Stimulated activated memory B cell treated with anti-CD40 and anti-IgM and Interleukin-4, amounts not matched to agents 10 μg/mL and 1 μg/mL and 100 μg/mL, for 72 hours (primary cell): ENCODE measurements around the gene CCDC195.

Experiments
- ATAC-seq: fragments of 150-1000 bp; cut with Tn5 transposase; 2 replicates; pipeline ENCODE4 v1.10.0; 2021
- H3K27ac Mint-ChIP-seq: one replicate; pipeline ENCODE4 v1.8.0; 2022; ENCODE audit warnings: mild to moderate bottlenecking, mixed read lengths
- H3K27me3 Mint-ChIP-seq: one replicate; pipeline ENCODE4 v1.8.0; 2022; ENCODE audit warnings: mixed read lengths
- H3K36me3 Mint-ChIP-seq: one replicate; pipeline ENCODE4 v1.8.0; 2022; ENCODE audit warnings: mixed read lengths
- H3K4me1 Mint-ChIP-seq: one replicate; pipeline ENCODE4 v1.8.0; 2022; ENCODE audit warnings: mixed read lengths
- H3K4me3 Mint-ChIP-seq: one replicate; pipeline ENCODE4 v1.8.0; 2022; ENCODE audit warnings: mild to moderate bottlenecking, moderate library complexity, mixed read lengths
- H3K9me3 Mint-ChIP-seq: one replicate; pipeline ENCODE4 v1.8.0; 2022; ENCODE audit warnings: mixed read lengths

The CCDC195 gene

GRCh38 chr2:224716201-224716600 lies at the start of gene CCDC195:
Gene CCDC195, minus strand, starts transcription at chr2:224716365. Its CDS starts 0 bp downstream, at chr2:224716365.
- no peak for ATAC-seq
- H3K4me3 Mint-ChIP-seq = no peak within 1 kb of the TSS
- H3K4me1 Mint-ChIP-seq = no peaks in the 10 kb centered on the region
- no peaks in the 10 kb centered on the region for H3K27me3 Mint-ChIP-seq
- H3K36me3 Mint-ChIP-seq = no peaks in the 10 kb centered on the region
- H3K9me3 Mint-ChIP-seq = peaks cover 3% of the 10 kb centered on the region
- no peak within 1 kb of the TSS for H3K27ac Mint-ChIP-seq

- Mint-ChIP-seq H3K4me1 (peaks cover 46% of the 10 kb centered on the region), H3K4me3 (peak overlapping the region; percentile 25), H3K27ac (peak overlapping the region; percentile 87), H3K9me3 (peaks cover 10% of the 10 kb centered on the region), H3K36me3 (peaks cover 96% of the 10 kb centered on the region), H3K27me3 (no peaks in the 10 kb centered on the region)
- peak; percentile 90 for ATAC-seq
Measured at GRCh38 chr2:224764565-224765236, 48.5 kb upstream of the CCDC195 start.

- H3K4me3 Mint-ChIP-seq = no peak overlapping the region
- peaks cover 63% of the 10 kb centered on the region for H3K36me3 Mint-ChIP-seq
- H3K27ac Mint-ChIP-seq = no peak overlapping the region
- no peaks in the 10 kb centered on the region for H3K27me3 Mint-ChIP-seq
- H3K4me1 Mint-ChIP-seq = peaks cover 12% of the 10 kb centered on the region
- ATAC-seq = no peak
- H3K9me3 Mint-ChIP-seq = peaks cover 32% of the 10 kb centered on the region
Measured at GRCh38 chr2:224757934-224758548, 41.9 kb upstream of the CCDC195 start.

GRCh38 chr2:224753743-224754540 lies 37.8 kb upstream of the CCDC195 start:
- Mint-ChIP-seq H3K27me3 (no peaks in the 10 kb centered on the region), H3K4me3 (no peak overlapping the region), H3K9me3 (peaks cover 19% of the 10 kb centered on the region), H3K27ac (no peak overlapping the region), H3K4me1 (peaks cover 18% of the 10 kb centered on the region), H3K36me3 (peaks cover 24% of the 10 kb centered on the region)
- no peak for ATAC-seq

GRCh38 chr2:224751996-224752698 lies 36.0 kb upstream of the CCDC195 start:
- Mint-ChIP-seq H3K4me3 (no peak overlapping the region), H3K9me3 (peaks cover 1% of the 10 kb centered on the region), H3K27me3 (no peaks in the 10 kb centered on the region), H3K4me1 (peaks cover 18% of the 10 kb centered on the region), H3K27ac (peak overlapping the region; percentile 4), H3K36me3 (peaks cover 6% of the 10 kb centered on the region)
- peak; percentile 82 for ATAC-seq

- Mint-ChIP-seq H3K4me1 (peaks cover 18% of the 10 kb centered on the region), H3K27me3 (no peaks in the 10 kb centered on the region), H3K36me3 (no peaks in the 10 kb centered on the region), H3K9me3 (no peaks in the 10 kb centered on the region), H3K27ac (no peak overlapping the region), H3K4me3 (no peak overlapping the region)
- ATAC-seq = no peak
Measured at GRCh38 chr2:224749136-224749535, 33.0 kb upstream of the CCDC195 start.

GRCh38 chr2:224747765-224748164 lies 31.6 kb upstream of the CCDC195 start:
- no peak overlapping the region for H3K4me3 Mint-ChIP-seq
- no peak for ATAC-seq
- H3K4me1 Mint-ChIP-seq = peaks cover 13% of the 10 kb centered on the region
- H3K27me3 Mint-ChIP-seq = no peaks in the 10 kb centered on the region
- H3K36me3 Mint-ChIP-seq = no peaks in the 10 kb centered on the region
- no peaks in the 10 kb centered on the region for H3K9me3 Mint-ChIP-seq
- H3K27ac Mint-ChIP-seq = peak overlapping the region; percentile 35

GRCh38 chr2:224736227-224736626 lies 20.1 kb upstream of the CCDC195 start:
- H3K27ac Mint-ChIP-seq = no peak overlapping the region
- H3K9me3 Mint-ChIP-seq = peaks cover 22% of the 10 kb centered on the region

GRCh38 chr2:224734949-224735348 lies 18.8 kb upstream of the CCDC195 start:
- H3K27me3 Mint-ChIP-seq = no peaks in the 10 kb centered on the region
- ATAC-seq = no peak
- H3K4me3 Mint-ChIP-seq = no peak overlapping the region
- peaks cover 31% of the 10 kb centered on the region for H3K36me3 Mint-ChIP-seq
- H3K27ac Mint-ChIP-seq = no peak overlapping the region
- H3K9me3 Mint-ChIP-seq = peaks cover 22% of the 10 kb centered on the region
- H3K4me1 Mint-ChIP-seq = peaks cover 14% of the 10 kb centered on the region

More at GRCh38 chr2:224736227-224736626, 20.1 kb upstream of the CCDC195 start:
- no peak for ATAC-seq
- peaks cover 14% of the 10 kb centered on the region for H3K4me1 Mint-ChIP-seq
- H3K4me3 Mint-ChIP-seq = no peak overlapping the region
- H3K36me3 Mint-ChIP-seq = peaks cover 31% of the 10 kb centered on the region
- H3K27me3 Mint-ChIP-seq = no peaks in the 10 kb centered on the region

GRCh38 chr2:224731665-224732064 lies 15.5 kb upstream of the CCDC195 start:
- peaks cover 8% of the 10 kb centered on the region for H3K4me1 Mint-ChIP-seq
- peaks cover 23% of the 10 kb centered on the region for H3K9me3 Mint-ChIP-seq
- no peak overlapping the region for H3K4me3 Mint-ChIP-seq
- H3K27ac Mint-ChIP-seq = no peak overlapping the region
- H3K36me3 Mint-ChIP-seq = peaks cover 29% of the 10 kb centered on the region
- ATAC-seq = no peak
- H3K27me3 Mint-ChIP-seq = no peaks in the 10 kb centered on the region

GRCh38 chr2:224729435-224729834 lies 13.3 kb upstream of the CCDC195 start:
- H3K27ac Mint-ChIP-seq = no peak overlapping the region
- H3K36me3 Mint-ChIP-seq = peaks cover 12% of the 10 kb centered on the region
- H3K27me3 Mint-ChIP-seq = no peaks in the 10 kb centered on the region
- no peaks in the 10 kb centered on the region for H3K4me1 Mint-ChIP-seq
- H3K4me3 Mint-ChIP-seq = no peak overlapping the region
- no peak for ATAC-seq
- H3K9me3 Mint-ChIP-seq = peaks cover 14% of the 10 kb centered on the region

- Mint-ChIP-seq H3K27ac (no peak overlapping the region), H3K36me3 (peaks cover 10% of the 10 kb centered on the region), H3K9me3 (peaks cover 11% of the 10 kb centered on the region), H3K4me1 (peaks cover 4% of the 10 kb centered on the region), H3K27me3 (no peaks in the 10 kb centered on the region), H3K4me3 (no peak overlapping the region)
- ATAC-seq = no peak
Measured at GRCh38 chr2:224724331-224724730, 8.2 kb upstream of the CCDC195 start.

GRCh38 chr2:224723586-224724217 lies 7.5 kb upstream of the CCDC195 start:
- Mint-ChIP-seq H3K27me3 (no peaks in the 10 kb centered on the region), H3K27ac (no peak overlapping the region), H3K36me3 (peaks cover 6% of the 10 kb centered on the region), H3K4me1 (peaks cover 4% of the 10 kb centered on the region), H3K4me3 (no peak overlapping the region), H3K9me3 (peaks cover 11% of the 10 kb centered on the region)
- ATAC-seq = peak; percentile 55

GRCh38 chr2:224722770-224723169 lies 6.6 kb upstream of the CCDC195 start:
- Mint-ChIP-seq H3K4me3 (no peak overlapping the region), H3K27me3 (no peaks in the 10 kb centered on the region), H3K9me3 (peaks cover 5% of the 10 kb centered on the region), H3K27ac (no peak overlapping the region), H3K36me3 (peaks cover 6% of the 10 kb centered on the region), H3K4me1 (peaks cover 4% of the 10 kb centered on the region)
- no peak for ATAC-seq

GRCh38 chr2:224722250-224722649 lies 6.1 kb upstream of the CCDC195 start:
- Mint-ChIP-seq H3K27ac (no peak overlapping the region), H3K27me3 (no peaks in the 10 kb centered on the region), H3K36me3 (peaks cover under 1% of the 10 kb centered on the region), H3K4me1 (peaks cover 4% of the 10 kb centered on the region), H3K4me3 (no peak overlapping the region), H3K9me3 (peaks cover under 1% of the 10 kb centered on the region)
- ATAC-seq = no peak
